Natural killer cell treated with Interleukin-12 subunit alpha and Interleukin-12 subunit beta and Interleukin-15 and Interleukin-18, amount 100 ng/mL, for 72 hours (primary cell): Measurements from ENCODE around the gene NIP7. TPM values are rescaled to one million over a fixed set of nuclear protein-coding genes. Genes with fewer than 3 reads are reported as not detected.

Experiments
- ATAC-seq, 2 donors: fragments of 150-1000 bp; cut with Tn5 transposase in 1 of 2; sonication (Bioruptor Pico), chemical (Tn5 transposase) in 1 of 2; 2 replicates each; pipeline ENCODE4 v1.10.0; 2021
- DNase-seq: peaks from one replicate; pipeline ENCODE4 v3.0.0; 2022; ENCODE audit warnings: low spot score
- H3K27ac Mint-ChIP-seq, 2 donors: 1 replicate in 1 of 2; 2 replicates in 1 of 2; pipeline ENCODE4 v1.8.0; 2022; ENCODE audit warnings: mixed read lengths in 2 of 2, mild to moderate bottlenecking in 1 of 2, moderate library complexity in 1 of 2
- H3K27me3 Mint-ChIP-seq, 2 donors: 1 replicate in 1 of 2; 2 replicates in 1 of 2; pipeline ENCODE4 v1.8.0; 2022; ENCODE audit warnings: mixed read lengths in 2 of 2
- H3K36me3 Mint-ChIP-seq: one replicate; pipeline ENCODE4 v1.8.0; 2022; ENCODE audit warnings: mixed read lengths
- H3K4me1 Mint-ChIP-seq, 2 donors: 1 replicate in 1 of 2; 2 replicates in 1 of 2; pipeline ENCODE4 v1.8.0; 2022; ENCODE audit warnings: low read depth in 2 of 2, mixed read lengths in 2 of 2, mild to moderate bottlenecking in 1 of 2
- H3K4me3 Mint-ChIP-seq: one replicate; pipeline ENCODE4 v1.8.0; 2022; ENCODE audit warnings: mixed read lengths
- H3K9me3 Mint-ChIP-seq: 2 replicates; pipeline ENCODE4 v1.8.0; 2022; ENCODE audit warnings: mixed read lengths
- total RNA-seq, 2 donors: library from RNA; stranded (reverse); gene quantifications; one replicate each; pipeline ENCODE4 v1.2.3, GENCODE V29; 2022

The NIP7 gene
- total RNA-seq, 2 donors from 2014 or later: 52.3 to 82.8 TPM

GRCh38 chr16:69322343-69322742, 17.2 kb upstream of the NIP7 start:
- ATAC-seq: no peak
- H3K4me3 Mint-ChIP-seq: no peak overlapping the region
- no peak overlapping the region for H3K27ac Mint-ChIP-seq
- no peaks in the 10 kb centered on the region for H3K27me3 Mint-ChIP-seq
- H3K36me3 Mint-ChIP-seq: peaks cover 18% of the 10 kb centered on the region
- DNase-seq: no peak
- H3K4me1 Mint-ChIP-seq: peaks cover 18% of the 10 kb centered on the region in 2 donors
- no peaks in the 10 kb centered on the region for H3K9me3 Mint-ChIP-seq

DNA sequence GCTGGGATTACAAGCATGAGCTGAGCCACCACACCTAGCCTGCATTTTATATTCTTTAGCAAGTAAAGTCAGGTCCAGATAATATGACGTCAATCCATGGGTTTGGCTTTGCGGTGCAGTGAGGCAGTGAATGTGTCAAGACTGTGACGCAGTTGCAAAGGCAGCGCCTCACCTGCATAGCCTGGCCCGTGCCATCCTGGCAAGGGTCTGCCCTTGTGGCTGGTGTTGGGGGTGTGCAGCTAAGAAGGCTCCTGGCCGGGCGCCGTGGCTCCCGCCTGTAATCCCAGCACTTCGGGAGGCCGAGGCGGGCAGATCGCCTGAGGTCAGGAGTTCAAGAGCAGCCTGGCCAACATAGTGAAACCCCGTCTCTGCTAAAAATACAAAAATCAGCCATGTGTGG, 16.2 kb upstream of the NIP7 start:
- Mint-ChIP-seq H3K9me3 (no peaks in the 10 kb centered on the region), H3K4me1 (peaks cover 21% of the 10 kb centered on the region in 2 donors), H3K27me3 (no peaks in the 10 kb centered on the region), H3K36me3 (peaks cover 18% of the 10 kb centered on the region), H3K27ac (no peak overlapping the region), H3K4me3 (no peak overlapping the region)
- ATAC-seq: no peak
- DNase-seq: no peak

DNA sequence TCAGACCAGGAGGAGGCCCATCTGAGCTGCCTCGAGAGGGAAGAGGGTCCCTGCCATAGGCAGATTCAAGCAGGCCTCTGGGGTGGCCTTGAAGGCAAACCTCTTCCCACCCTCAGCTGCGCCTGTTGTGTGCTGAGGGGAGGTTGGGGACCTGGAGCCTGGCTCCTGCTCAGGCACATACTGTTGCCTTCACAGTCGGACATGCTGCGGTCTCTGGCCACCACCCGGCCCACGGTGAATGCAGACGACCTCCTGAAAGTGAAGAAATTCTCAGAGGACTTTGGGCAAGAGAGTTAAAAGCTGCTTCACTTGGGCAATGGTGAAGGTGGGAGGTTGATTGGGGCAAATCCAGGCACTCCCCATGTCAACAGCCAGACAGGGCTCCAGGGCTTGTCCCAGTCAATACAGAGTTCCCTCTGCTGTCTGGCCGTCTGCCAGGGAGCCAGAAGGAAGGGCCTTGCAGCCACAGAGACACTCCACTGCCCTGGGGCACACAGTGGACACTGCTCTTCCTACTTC, 15.5 kb upstream of the NIP7 start:
- Mint-ChIP-seq H3K4me1 (peaks cover 26 to 27% of the 10 kb centered on the region in 2 donors), H3K27me3 (no peaks in the 10 kb centered on the region), H3K27ac (no peak overlapping the region), H3K36me3 (peaks cover 18% of the 10 kb centered on the region), H3K9me3 (no peaks in the 10 kb centered on the region), H3K4me3 (no peak overlapping the region)
- DNase-seq (no peak), ATAC-seq (no peak)

GRCh38 chr16:69324585-69325253, 14.9 kb upstream of the NIP7 start:
- DNase-seq (no peak), ATAC-seq (no peak)
- peak overlapping the region in 1 of 2 donors; percentile 47 for H3K27ac Mint-ChIP-seq

DNA sequence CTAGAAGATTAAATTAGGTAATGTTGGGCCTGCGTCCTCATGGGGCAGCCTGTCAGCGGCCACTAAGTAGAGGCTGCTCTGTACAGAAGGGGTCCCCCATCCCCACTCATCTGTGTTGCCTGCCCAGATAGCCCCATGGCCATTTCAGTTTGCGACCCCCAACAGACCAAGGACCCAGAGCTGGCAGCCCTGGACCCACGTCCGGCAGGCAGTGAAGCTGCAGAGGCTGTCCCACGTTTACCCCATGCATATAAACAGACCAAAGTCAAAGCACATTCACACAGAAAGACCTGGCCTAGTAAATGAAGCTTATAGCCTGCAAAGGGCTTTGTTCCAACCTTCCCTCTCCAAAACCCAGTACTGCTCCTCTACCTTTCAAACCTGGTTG, 13.8 kb upstream of the NIP7 start:
- H3K36me3 Mint-ChIP-seq: peaks cover 12% of the 10 kb centered on the region
- DNase-seq (no peak), ATAC-seq (no peak)
- no peaks in the 10 kb centered on the region for H3K27me3 Mint-ChIP-seq
- peak overlapping the region; percentile 18 for H3K4me3 Mint-ChIP-seq
- H3K9me3 Mint-ChIP-seq: no peaks in the 10 kb centered on the region
- H3K4me1 Mint-ChIP-seq: peaks cover 25 to 31% of the 10 kb centered on the region in 2 donors
- H3K27ac Mint-ChIP-seq: no peak overlapping the region

More at GRCh38 chr16:69324585-69325253, 14.9 kb upstream of the NIP7 start:
- H3K27me3 Mint-ChIP-seq: no peaks in the 10 kb centered on the region
- no peak overlapping the region for H3K4me3 Mint-ChIP-seq
- H3K4me1 Mint-ChIP-seq: peaks cover 25 to 31% of the 10 kb centered on the region in 2 donors
- peaks cover 13% of the 10 kb centered on the region for H3K36me3 Mint-ChIP-seq
- no peaks in the 10 kb centered on the region for H3K9me3 Mint-ChIP-seq

- DNase-seq: no peak
- ATAC-seq: no peak
- Mint-ChIP-seq H3K27ac (no peak overlapping the region), H3K36me3 (peaks cover 12% of the 10 kb centered on the region), H3K4me3 (peak overlapping the region; percentile 18), H3K27me3 (no peaks in the 10 kb centered on the region), H3K9me3 (no peaks in the 10 kb centered on the region), H3K4me1 (peaks cover 25 to 30% of the 10 kb centered on the region in 2 donors)
Measured at GRCh38 chr16:69326172-69326873, 13.2 kb upstream of the NIP7 start.

GRCh38 chr16:69327585-69328310, 11.8 kb upstream of the NIP7 start:
- no peak overlapping the region for H3K27ac Mint-ChIP-seq
- H3K36me3 Mint-ChIP-seq: peaks cover 5% of the 10 kb centered on the region
- no peak for ATAC-seq
- no peaks in the 10 kb centered on the region for H3K27me3 Mint-ChIP-seq
- no peak for DNase-seq
- H3K9me3 Mint-ChIP-seq: no peaks in the 10 kb centered on the region
- peak overlapping the region; percentile 79 for H3K4me3 Mint-ChIP-seq
- H3K4me1 Mint-ChIP-seq: peaks cover 23 to 25% of the 10 kb centered on the region in 2 donors

DNA sequence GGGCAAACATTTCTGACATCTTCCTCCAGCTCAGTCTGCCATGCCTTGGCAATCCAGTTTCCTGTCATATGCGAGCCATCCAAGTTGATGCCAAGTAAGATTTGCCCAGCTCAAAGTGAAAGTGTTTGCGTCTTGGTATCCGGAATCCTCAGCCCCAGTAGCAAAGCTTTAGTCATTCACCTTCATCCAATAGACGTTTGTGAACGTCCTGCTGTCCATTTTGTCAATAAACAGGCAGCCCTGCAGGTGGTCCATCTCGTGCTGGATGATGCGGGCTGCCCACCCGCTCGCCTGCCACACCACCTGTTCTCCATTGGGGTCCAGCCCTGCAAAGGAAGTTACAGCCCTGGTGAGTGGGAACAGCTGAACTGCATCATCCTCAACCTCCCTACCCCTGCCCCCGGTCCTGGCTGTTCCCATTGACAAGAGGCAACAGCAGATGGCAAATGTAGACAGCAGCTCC, 10.7 kb upstream of the NIP7 start:
- peaks cover 25% of the 10 kb centered on the region in 2 donors for H3K4me1 Mint-ChIP-seq
- peak overlapping the region; percentile 79 for H3K4me3 Mint-ChIP-seq
- H3K27ac Mint-ChIP-seq: peak overlapping the region; percentile 45 to 60
- H3K36me3 Mint-ChIP-seq: peaks cover 5% of the 10 kb centered on the region
- DNase-seq (no peak), ATAC-seq (no peak)
- no peaks in the 10 kb centered on the region for H3K27me3 Mint-ChIP-seq
- H3K9me3 Mint-ChIP-seq: no peaks in the 10 kb centered on the region

DNA sequence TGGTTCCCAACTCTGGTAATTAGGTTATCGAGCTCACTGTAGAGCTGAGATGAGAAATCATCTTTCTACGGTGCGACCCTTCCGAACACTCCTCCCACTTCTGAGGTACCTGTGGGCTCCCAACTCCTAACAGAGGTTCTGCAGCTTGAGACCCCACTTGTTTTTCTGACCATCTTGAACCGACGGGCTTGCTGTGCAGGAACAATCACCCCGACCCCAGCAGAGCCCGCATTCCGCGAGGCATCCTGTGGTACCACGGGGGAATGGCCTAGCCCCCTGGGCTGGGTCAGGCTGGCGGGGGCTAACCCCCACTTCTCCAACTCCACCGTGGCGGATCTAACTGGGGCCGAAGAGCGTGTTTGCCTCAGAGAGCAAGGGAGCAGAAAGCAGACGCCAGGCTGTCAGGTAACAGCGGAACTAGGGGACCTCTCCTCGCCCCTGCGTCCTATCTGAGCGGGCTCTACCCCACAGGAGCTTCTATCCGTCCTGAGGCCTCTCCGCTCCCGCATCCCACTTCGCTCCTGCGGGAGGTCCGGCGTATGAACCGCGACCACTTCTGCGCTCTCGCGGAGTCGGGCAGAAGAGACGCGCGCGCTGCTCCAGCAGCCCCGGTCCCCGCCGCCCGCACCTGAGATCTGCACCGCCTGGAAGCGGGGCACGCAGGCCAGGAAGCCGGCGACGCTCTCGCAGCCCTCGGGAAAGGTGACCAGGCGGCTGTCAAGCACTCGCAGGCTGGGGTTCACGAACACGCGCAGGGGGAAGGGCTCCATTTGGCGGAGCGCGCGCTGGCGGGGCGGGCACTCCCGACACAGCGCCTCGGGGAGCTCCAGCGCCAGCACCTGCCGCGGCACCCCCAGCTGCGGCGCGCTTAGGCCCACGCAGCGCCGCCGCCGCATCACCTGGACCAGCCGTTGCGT, 9.9 kb upstream of the NIP7 start:
- H3K27me3 Mint-ChIP-seq: no peaks in the 10 kb centered on the region
- H3K27ac Mint-ChIP-seq: peak overlapping the region in 1 of 2 donors; percentile 60
- peak overlapping the region; percentile 79 for H3K4me3 Mint-ChIP-seq
- no peaks in the 10 kb centered on the region for H3K9me3 Mint-ChIP-seq
- H3K36me3 Mint-ChIP-seq: peaks cover 5% of the 10 kb centered on the region
- peak; percentile 63 for DNase-seq
- peak; percentile 47 to 58 for ATAC-seq
- peaks cover 25% of the 10 kb centered on the region in 2 donors for H3K4me1 Mint-ChIP-seq

DNA sequence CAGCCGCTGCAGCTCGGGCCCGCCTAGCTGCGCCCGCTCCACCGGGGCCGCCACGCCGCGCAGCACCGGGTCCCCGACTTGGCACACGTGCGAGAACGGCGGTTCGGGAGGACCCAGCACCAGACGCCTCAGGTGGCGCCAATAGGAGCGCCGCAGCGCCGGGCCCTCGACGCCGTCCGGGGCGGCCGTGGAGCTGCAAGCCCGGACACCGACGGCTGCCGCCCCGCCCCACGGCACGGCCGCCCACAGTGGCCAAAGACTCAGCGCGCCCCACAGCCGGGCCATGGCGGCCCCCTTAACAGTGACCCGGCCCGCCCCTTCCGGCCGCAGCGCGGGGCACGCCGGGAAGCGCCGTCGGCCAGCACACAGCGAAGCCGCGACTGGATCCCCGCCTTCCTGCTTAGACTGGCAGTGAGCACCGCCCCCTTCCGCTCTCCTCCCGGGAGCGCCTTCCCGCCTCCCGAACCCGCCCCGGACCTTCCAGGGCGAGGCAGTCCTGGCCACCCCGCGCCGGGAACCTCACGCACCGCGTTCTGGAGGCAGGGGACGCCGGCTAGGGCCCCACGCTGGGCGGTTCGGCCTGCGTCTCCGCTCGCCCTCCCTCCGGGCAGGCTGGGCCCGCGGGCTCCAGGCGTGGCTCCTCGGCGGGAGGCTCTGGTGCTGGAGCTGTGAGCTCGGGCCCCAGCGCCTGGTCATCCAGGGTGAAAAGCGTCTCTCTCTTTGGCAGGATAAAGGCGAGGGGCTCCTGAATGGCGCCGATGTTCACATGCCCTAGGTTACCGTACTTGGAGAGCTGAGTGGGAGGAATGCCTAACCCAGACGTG, 9.1 kb upstream of the NIP7 start, which contains the start of gene PDF:
TSS of gene PDF (minus strand) at position 303 of the 824 bp plus-strand sequence. CDS start at position 285, 18 bp downstream.
- Mint-ChIP-seq H3K27me3 (no peaks in the 10 kb centered on the region), H3K4me1 (peaks cover 25 to 29% of the 10 kb centered on the region in 2 donors), H3K27ac (peak within 1 kb of the TSS in 1 of 2 donors; percentile 60), H3K36me3 (peaks cover 10% of the 10 kb centered on the region), H3K9me3 (no peaks in the 10 kb centered on the region), H3K4me3 (peak within 1 kb of the TSS; percentile 82)
- DNase-seq (peak; percentile 94), ATAC-seq (peak; percentile 99)

DNA sequence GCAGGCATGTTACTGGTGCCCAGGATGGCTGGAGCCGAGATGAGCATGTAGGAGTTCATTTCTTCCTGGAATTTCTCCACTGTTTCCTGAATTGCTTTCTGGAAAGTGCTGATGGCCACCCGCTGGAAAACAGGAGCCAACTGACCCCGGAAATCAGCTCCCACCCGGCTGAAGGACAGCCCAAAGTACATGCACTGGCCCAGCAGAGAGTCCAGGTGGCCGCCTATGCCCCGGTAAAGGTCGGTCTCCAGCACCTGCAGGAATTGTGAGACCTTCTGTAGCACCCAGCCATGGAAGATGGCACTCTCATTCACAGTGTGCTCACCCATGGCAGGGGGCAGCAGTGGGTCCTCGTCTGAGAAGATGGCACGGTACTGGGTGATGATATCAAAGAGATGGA, 4.9 kb upstream of the NIP7 start:
- Mint-ChIP-seq H3K27me3 (no peaks in the 10 kb centered on the region), H3K27ac (no peak overlapping the region), H3K4me3 (no peak overlapping the region), H3K36me3 (peaks cover 17% of the 10 kb centered on the region), H3K9me3 (no peaks in the 10 kb centered on the region), H3K4me1 (peaks cover 20 to 31% of the 10 kb centered on the region in 2 donors)
- no peak for ATAC-seq
- DNase-seq: no peak

DNA sequence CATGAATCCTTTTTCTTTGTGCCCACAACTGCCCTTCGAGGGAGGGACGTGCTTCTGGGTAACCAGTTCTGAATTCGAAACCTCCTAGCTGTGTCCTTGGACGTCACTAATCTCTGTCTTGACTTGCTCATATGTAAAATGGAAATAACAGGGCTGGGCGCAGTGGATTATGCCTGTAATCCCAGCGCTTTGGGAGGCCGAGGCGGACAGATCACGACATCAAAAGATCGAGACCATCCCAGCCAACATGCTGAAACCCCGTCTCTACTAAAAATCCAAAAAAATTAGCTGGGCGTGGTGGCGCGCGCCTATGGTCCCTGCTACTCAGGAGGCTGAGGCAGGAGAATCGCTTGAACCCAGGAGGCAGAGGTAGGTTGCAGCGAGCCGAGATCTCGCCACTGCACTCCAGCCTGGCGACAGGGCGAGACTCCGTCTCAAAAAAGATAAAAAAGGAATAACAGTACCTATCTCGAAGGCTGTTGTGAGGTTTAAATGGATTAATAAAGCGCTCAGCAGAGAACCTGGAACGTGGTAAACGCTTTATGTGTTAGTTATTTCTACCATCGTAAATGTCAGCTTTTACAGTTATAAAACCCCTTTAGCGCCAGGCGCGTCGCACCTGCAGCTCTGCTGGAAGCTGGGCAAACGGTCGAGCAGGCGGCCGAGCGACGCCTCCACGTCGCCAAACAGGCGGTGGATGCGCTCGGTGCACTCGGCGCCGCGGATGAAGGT, 849 bp upstream of the NIP7 start:
- Mint-ChIP-seq H3K4me3 (peak overlapping the region; percentile 96), H3K27me3 (no peaks in the 10 kb centered on the region), H3K9me3 (no peaks in the 10 kb centered on the region), H3K4me1 (peaks cover 38 to 39% of the 10 kb centered on the region in 2 donors), H3K27ac (peak overlapping the region; percentile 86 to 98), H3K36me3 (peaks cover 37% of the 10 kb centered on the region)
- no peak for ATAC-seq
- DNase-seq: peak; percentile 81
